K562 (cell line): ENCODE data around the gene MLLT1. TPM values are rescaled to one million over a fixed set of nuclear protein-coding genes. Genes with fewer than 3 reads are reported as not detected.

Experiments
- BRCA1 ChIP-seq, 2 experiments: fragments of 450-650 bp in 1 of 2; sonication (generic) in 1 of 2; formaldehyde crosslinking in 1 of 2; IDR thresholded peaks; 2 replicates each; pipeline versions ENCODE4 v1.5.0 to v1.6.1; 2017 to 2020; ENCODE audit warnings: mild to moderate bottlenecking in 1 of 2, missing genetic modification reagents in 1 of 2
- COPS2 ChIP-seq: fragments of 450-650 bp; conservative IDR thresholded peaks from 2 replicates; pipeline ENCODE4 v1.6.1; 2016; ENCODE audit warnings: mild to moderate bottlenecking, moderate library complexity
- ELF1 ChIP-seq: fragments of 200-800 bp; sonication (Bioruptor generic); IDR thresholded peaks from 2 replicates; pipeline ENCODE4 v1.6.1; 2016; ENCODE audit warnings: missing genetic modification characterization, missing compliant biosample characterization
- FOXA3 ChIP-seq, 2 experiments: fragments of 450-650 bp in 1 of 2; sonication (generic) in 1 of 2; formaldehyde crosslinking; IDR thresholded peaks in 1 of 2; conservative IDR thresholded peaks in 1 of 2; 2 replicates each; pipeline versions ENCODE4 v1.4.0 to v1.8.0; 2020 to 2022; ENCODE audit warnings: mild to moderate bottlenecking in 2 of 2, missing genetic modification reagents in 1 of 2
- HES1 ChIP-seq: fragments of 450-650 bp; IDR thresholded peaks from 2 replicates; pipeline ENCODE4 v1.6.1; 2016; ENCODE audit warnings: low read depth, mild to moderate bottlenecking, moderate library complexity
- HLTF ChIP-seq: fragments of 450-650 bp; IDR thresholded peaks from 2 replicates; pipeline ENCODE4 v1.6.1; 2016
- MTA3 ChIP-seq: fragments of 450-650 bp; formaldehyde crosslinking; IDR thresholded peaks from 2 replicates; pipeline ENCODE4 v1.6.1; 2017; ENCODE audit warnings: mild to moderate bottlenecking, borderline replicate concordance
- PCBP2 ChIP-seq: fragments of 200-400 bp; formaldehyde crosslinking; IDR thresholded peaks from 2 replicates; pipeline ENCODE4 v1.6.1; 2018; ENCODE audit warnings: low read length, low read depth, mild to moderate bottlenecking, moderate library complexity; ENCODE audit not compliant: poor library complexity, severe bottlenecking
- POU5F1 ChIP-seq: fragments of 150-350 bp; IDR thresholded peaks from 2 replicates; pipeline ENCODE4 v1.6.1; 2014; ENCODE audit warnings: borderline replicate concordance, low read length, low read depth, mild to moderate bottlenecking; ENCODE audit not compliant: partially characterized antibody
- SRSF1 ChIP-seq: fragments of 200-400 bp; formaldehyde crosslinking; IDR thresholded peaks from 2 replicates; pipeline ENCODE4 v1.6.1; 2017; ENCODE audit warnings: mild to moderate bottlenecking, low read depth, low read length, moderate library complexity
- SRSF7 ChIP-seq: fragments of 200-400 bp; formaldehyde crosslinking; optimal IDR thresholded peaks from 2 replicates; pipeline ENCODE3; 2017; ENCODE audit warnings: mild to moderate bottlenecking, low read depth, low read length
- USF1 ChIP-seq: sonication (generic); formaldehyde crosslinking; IDR thresholded peaks from 2 replicates; pipeline ENCODE4 v1.9.0; 2022; ENCODE audit warnings: mild to moderate bottlenecking, missing genetic modification reagents
- ZBTB8A ChIP-seq: fragments of 450-650 bp; IDR thresholded peaks from 2 replicates; pipeline ENCODE4 v1.6.1; 2018; ENCODE audit warnings: mild to moderate bottlenecking, moderate library complexity; ENCODE audit not compliant: partially characterized antibody
- ZKSCAN1 ChIP-seq: fragments of 150-350 bp; IDR thresholded peaks from 2 replicates; pipeline ENCODE4 v1.6.1; 2016; ENCODE audit warnings: low read depth, low read length
- ZNF12 ChIP-seq: sonication (generic); formaldehyde crosslinking; IDR thresholded peaks from 2 replicates; pipeline ENCODE4 v1.4.0; 2020; ENCODE audit warnings: mild to moderate bottlenecking, missing genetic modification reagents
- ZNF217 ChIP-seq: sonication (generic); formaldehyde crosslinking; IDR thresholded peaks from 2 replicates; pipeline ENCODE4 v1.8.0; 2022; ENCODE audit warnings: mild to moderate bottlenecking, missing genetic modification reagents
- ZNF263 ChIP-seq: sonication (generic); formaldehyde crosslinking; IDR thresholded peaks from 2 replicates; pipeline ENCODE4 v1.8.0; 2022; ENCODE audit warnings: mild to moderate bottlenecking, missing genetic modification reagents, borderline replicate concordance
- ZNF395 ChIP-seq: fragments of 200-800 bp; sonication (Bioruptor generic); IDR thresholded peaks from 2 replicates; pipeline ENCODE4 v1.6.1; 2017; ENCODE audit warnings: missing genetic modification characterization, missing compliant biosample characterization
- ZNF696 ChIP-seq: fragments of 250-450 bp; sonication (Bioruptor Pico); conservative IDR thresholded peaks from 2 replicates; pipeline ENCODE4 v1.4.0; 2020; ENCODE audit warnings: mild to moderate bottlenecking, moderate library complexity
- polyA plus RNA-seq, 8 experiments: library from polyadenylated mRNA; depleted of rRNA in 4 of 8; stranded (reverse) in 5 of 8; unstranded in 3 of 8; fragments of >200 nt; fragmentation: Nextera tagmentation in 2 of 8; fragmentation: Illumina TruSeq in 1 of 8; extraction: Ambion mirVana in 2 of 8; extraction: Trizol in 1 of 8; gene quantifications; 2 replicates each; pipeline versions ENCODE4 v1.2.1 to v1.2.3, GENCODE V29; 2011 to 2014; ENCODE audit warnings: inconsistent platforms in 1 of 8, missing spikeins in 1 of 8
- total RNA-seq, 7 experiments: library from RNA; depleted of rRNA in 6 of 7; stranded (reverse); fragments of >200 nt in 6 of 7; fragmentation: Illumina TruSeq in 2 of 7; extraction: Trizol in 2 of 7; gene quantifications; 2 replicates each; pipeline versions ENCODE4 v1.2.1 to v1.2.3, GENCODE V29; 2011 to 2021; ENCODE audit warnings: low replicate concordance in 1 of 7
- TF ChIP-seq, protein P1 (sequence below): fragments of 450-650 bp; conservative IDR thresholded peaks from 2 replicates; pipeline ENCODE4 v1.6.1; 2016; ENCODE audit warnings: missing genetic modification characterization, low read depth, mild to moderate bottlenecking, control low read depth, missing compliant biosample characterization
- TF ChIP-seq, protein P2 (sequence below): fragments of 250-450 bp; sonication (Bioruptor Pico); IDR thresholded peaks from 2 replicates; pipeline ENCODE4 v1.5.0; 2020; ENCODE audit warnings: mild to moderate bottlenecking, borderline replicate concordance

The MLLT1 gene
- total and polyA plus RNA-seq, 9 of the 15 experiments (the other 6 are each of a cell fraction or from before 2014, with no cell fraction given), result 0.23 to 63.5 (median 15.4) TPM

DNA sequence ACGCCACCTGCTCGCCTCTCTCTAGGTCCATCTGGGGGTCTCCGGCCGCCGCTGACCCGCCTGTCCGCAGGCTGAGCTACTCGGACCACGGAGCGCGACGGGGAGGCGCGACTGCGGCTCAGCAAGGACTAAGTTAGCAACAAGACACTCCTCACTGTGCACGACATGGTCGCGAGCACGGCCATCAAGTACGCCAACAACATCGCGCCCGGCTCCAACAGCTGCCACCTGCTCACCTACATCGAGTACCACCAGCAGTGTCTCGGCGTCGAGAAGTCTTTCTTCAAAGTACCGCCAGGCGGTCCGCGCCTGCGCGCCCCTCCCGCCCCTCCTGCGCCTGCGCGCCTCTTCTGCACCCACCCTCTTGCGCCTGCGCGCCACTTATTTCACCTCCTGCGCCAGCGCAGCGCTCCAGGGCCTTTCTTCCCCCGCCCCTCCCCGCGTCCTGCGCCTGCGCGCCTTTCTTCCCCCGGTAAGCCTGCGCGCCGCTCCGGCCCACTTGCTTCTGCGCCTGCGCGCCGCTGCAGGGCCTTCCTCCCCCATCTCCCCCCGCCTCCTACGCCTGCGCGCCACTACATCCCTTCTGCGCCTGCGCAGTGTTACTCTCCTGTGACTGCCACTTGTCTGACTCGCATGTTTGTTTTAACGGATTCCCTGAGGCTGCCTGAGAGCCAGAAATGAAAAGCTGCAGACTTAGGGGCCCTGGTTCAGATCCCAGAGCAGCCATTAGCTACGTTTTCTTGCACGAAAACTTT is 80.4 kb downstream of the MLLT1 start (continued):
- no peak for TF ChIP-seq USF1
- TF ChIP-seq ZNF395 (CRISPR knock-in tag), result no peak
- TF ChIP-seq, protein P1, sequence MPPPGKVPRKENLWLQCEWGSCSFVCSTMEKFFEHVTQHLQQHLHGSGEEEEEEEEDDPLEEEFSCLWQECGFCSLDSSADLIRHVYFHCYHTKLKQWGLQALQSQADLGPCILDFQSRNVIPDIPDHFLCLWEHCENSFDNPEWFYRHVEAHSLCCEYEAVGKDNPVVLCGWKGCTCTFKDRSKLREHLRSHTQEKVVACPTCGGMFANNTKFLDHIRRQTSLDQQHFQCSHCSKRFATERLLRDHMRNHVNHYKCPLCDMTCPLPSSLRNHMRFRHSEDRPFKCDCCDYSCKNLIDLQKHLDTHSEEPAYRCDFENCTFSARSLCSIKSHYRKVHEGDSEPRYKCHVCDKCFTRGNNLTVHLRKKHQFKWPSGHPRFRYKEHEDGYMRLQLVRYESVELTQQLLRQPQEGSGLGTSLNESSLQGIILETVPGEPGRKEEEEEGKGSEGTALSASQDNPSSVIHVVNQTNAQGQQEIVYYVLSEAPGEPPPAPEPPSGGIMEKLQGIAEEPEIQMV (tag), result no peak
- TF ChIP-seq ZBTB8A, result no peak
- no peak for TF ChIP-seq ZNF217 (CRISPR knock-in tag)
- no peak for TF ChIP-seq HES1
- TF ChIP-seq MTA3, result peak; percentile 79; the same call in 1 of the 2 replicates
- TF ChIP-seq BRCA1 (IDR thresholded peaks at IDR 0.05), result no peak
- TF ChIP-seq BRCA1 (CRISPR knock-in tag; IDR thresholded peaks at IDR 0.05), result no peak
- peak; percentile 91 for TF ChIP-seq POU5F1
- no peak for TF ChIP-seq PCBP2
- 0 out of 2 replicates have a peak, but pooled peaks have one; percentile 2 for TF ChIP-seq HLTF
- no peak for TF ChIP-seq ZNF263 (CRISPR knock-in tag)
- TF ChIP-seq ELF1 (tag), result no peak
- TF ChIP-seq ZNF12 (CRISPR knock-in tag), result no peak
- TF ChIP-seq ZNF696, result no peak
- TF ChIP-seq ZKSCAN1, result 0 out of 2 replicates have a peak, but pooled peaks have one; percentile 34
- peak; percentile 63 to 65; a peak in 2 of 4 replicates for TF ChIP-seq FOXA3 (CRISPR knock-in tag; conservative IDR thresholded peaks at IDR 0.05 in 1 of 2, IDR thresholded peaks at IDR 0.05 in 1 of 2)
- TF ChIP-seq COPS2, result no peak
- TF ChIP-seq SRSF7, result no peak
- no peak for TF ChIP-seq SRSF1
- TF ChIP-seq, protein P2, sequence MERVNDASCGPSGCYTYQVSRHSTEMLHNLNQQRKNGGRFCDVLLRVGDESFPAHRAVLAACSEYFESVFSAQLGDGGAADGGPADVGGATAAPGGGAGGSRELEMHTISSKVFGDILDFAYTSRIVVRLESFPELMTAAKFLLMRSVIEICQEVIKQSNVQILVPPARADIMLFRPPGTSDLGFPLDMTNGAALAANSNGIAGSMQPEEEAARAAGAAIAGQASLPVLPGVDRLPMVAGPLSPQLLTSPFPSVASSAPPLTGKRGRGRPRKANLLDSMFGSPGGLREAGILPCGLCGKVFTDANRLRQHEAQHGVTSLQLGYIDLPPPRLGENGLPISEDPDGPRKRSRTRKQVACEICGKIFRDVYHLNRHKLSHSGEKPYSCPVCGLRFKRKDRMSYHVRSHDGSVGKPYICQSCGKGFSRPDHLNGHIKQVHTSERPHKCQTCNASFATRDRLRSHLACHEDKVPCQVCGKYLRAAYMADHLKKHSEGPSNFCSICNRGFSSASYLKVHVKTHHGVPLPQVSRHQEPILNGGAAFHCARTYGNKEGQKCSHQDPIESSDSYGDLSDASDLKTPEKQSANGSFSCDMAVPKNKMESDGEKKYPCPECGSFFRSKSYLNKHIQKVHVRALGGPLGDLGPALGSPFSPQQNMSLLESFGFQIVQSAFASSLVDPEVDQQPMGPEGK (CRISPR knock-in tag), result no peak
